ENCODE measurements around the gene MASP1. TPM values are rescaled to one million over a fixed set of nuclear protein-coding genes. Genes with fewer than 3 reads are reported as not detected.

Gene MASP1
- total RNA-seq, 1 donor from 2014 or later: 17.8 TPM

GRCh38 chr3:187186801-187187421 lies 104.6 kb downstream of the MASP1 start:
- peak; percentile 69 for DNase-seq (ENCODE audit: low spot score)

- no peak for DNase-seq (ENCODE audit: low spot score)
Measured at GRCh38 chr3:187186375-187186774, 105.2 kb downstream of the MASP1 start.

GRCh38 chr3:187185759-187186158 lies 105.8 kb downstream of the MASP1 start:
- DNase-seq (ENCODE audit: low spot score): no peak

Other genes with a start within 250 kb of the MASP1 start
- 2.7 TPM for gene RPL39L, start 152.2 kb downstream of the MASP1 start, total RNA-seq
- gene RTP1, start 94.3 kb downstream of the MASP1 start, total RNA-seq: not detected
- 5.4 TPM for gene RTP4, start 76.6 kb upstream of the MASP1 start, total RNA-seq

Data from mucosa of gallbladder (tissue), 1 donor.